Cerebellar cortex (tissue), 1 donor: ENCODE measurements around the gene SYK.
"Not testable (repeated sequence)": the region's sequence is repeated elsewhere in the genome, so short reads cannot be mapped to it uniquely, and the experiment has no call there.

Experiments used
- DNase-seq: peaks from one replicate; pipeline ENCODE4 v3.0.0-alpha.2; 2015; ENCODE audit warnings: low spot score

The SYK gene

GRCh38 chr9:90880669-90881068 lies 79.0 kb downstream of the SYK start:
- no peak for DNase-seq

- DNase-seq, result no peak
Observed at GRCh38 chr9:90881648-90882047, 80.0 kb downstream of the SYK start.

GRCh38 chr9:90882991-90883600 lies 81.5 kb downstream of the SYK start:
- DNase-seq, result no peak

- no peak for DNase-seq
Observed at GRCh38 chr9:90883661-90884060, 82.0 kb downstream of the SYK start.

GRCh38 chr9:90884178-90884577 lies 82.6 kb downstream of the SYK start:
- DNase-seq, result no peak

- DNase-seq, result not testable (repeated sequence)
Observed at GRCh38 chr9:90886868-90887267, 85.2 kb downstream of the SYK start.

- DNase-seq, result no peak
Observed at GRCh38 chr9:90888941-90889340, 87.3 kb downstream of the SYK start.

- DNase-seq, result no peak
Observed at GRCh38 chr9:90890146-90890810, 88.7 kb downstream of the SYK start.

GRCh38 chr9:90891308-90892040 lies 89.9 kb downstream of the SYK start:
- DNase-seq, result no peak

GRCh38 chr9:90892918-90893317 lies 91.3 kb downstream of the SYK start:
- no peak for DNase-seq

GRCh38 chr9:90893706-90894105 lies 92.1 kb downstream of the SYK start:
- no peak for DNase-seq

GRCh38 chr9:90894986-90895687 lies 93.5 kb downstream of the SYK start:
- DNase-seq, result no peak

GRCh38 chr9:90895786-90896185 lies 94.2 kb downstream of the SYK start:
- DNase-seq, result no peak

- no peak for DNase-seq
Observed at GRCh38 chr9:90896231-90896630, 94.6 kb downstream of the SYK start.

- DNase-seq, result no peak
Observed at GRCh38 chr9:90898228-90898627, 96.6 kb downstream of the SYK start.

GRCh38 chr9:90899287-90899686 lies 97.7 kb downstream of the SYK start:
- no peak for DNase-seq

GRCh38 chr9:90900130-90900529 lies 98.5 kb downstream of the SYK start:
- peak; percentile 91 for DNase-seq

GRCh38 chr9:90901933-90902332 lies 100.3 kb downstream of the SYK start:
- DNase-seq, result no peak

- no peak for DNase-seq
Observed at GRCh38 chr9:90903766-90904424, 102.3 kb downstream of the SYK start.

- peak; percentile 46 for DNase-seq
Observed at GRCh38 chr9:90904706-90905478, 103.3 kb downstream of the SYK start.

GRCh38 chr9:90905822-90906221 lies 104.2 kb downstream of the SYK start:
- DNase-seq, result no peak
